A549 treated with CpdA at 1 μM for 4 hours (cell line): ENCODE measurements around the gene RBL1. TPM values are rescaled to one million over a fixed set of nuclear protein-coding genes. Genes with fewer than 3 reads are reported as not detected.

Source experiments
- total RNA-seq: library from RNA; stranded (reverse); fragments of 200-300 nt; extraction: Qiagen RNA extraction; gene quantifications from 5 replicates; pipeline ENCODE4 v1.2.3, GENCODE V29; 2022; ENCODE audit warnings: low read depth

Gene RBL1, protein sequence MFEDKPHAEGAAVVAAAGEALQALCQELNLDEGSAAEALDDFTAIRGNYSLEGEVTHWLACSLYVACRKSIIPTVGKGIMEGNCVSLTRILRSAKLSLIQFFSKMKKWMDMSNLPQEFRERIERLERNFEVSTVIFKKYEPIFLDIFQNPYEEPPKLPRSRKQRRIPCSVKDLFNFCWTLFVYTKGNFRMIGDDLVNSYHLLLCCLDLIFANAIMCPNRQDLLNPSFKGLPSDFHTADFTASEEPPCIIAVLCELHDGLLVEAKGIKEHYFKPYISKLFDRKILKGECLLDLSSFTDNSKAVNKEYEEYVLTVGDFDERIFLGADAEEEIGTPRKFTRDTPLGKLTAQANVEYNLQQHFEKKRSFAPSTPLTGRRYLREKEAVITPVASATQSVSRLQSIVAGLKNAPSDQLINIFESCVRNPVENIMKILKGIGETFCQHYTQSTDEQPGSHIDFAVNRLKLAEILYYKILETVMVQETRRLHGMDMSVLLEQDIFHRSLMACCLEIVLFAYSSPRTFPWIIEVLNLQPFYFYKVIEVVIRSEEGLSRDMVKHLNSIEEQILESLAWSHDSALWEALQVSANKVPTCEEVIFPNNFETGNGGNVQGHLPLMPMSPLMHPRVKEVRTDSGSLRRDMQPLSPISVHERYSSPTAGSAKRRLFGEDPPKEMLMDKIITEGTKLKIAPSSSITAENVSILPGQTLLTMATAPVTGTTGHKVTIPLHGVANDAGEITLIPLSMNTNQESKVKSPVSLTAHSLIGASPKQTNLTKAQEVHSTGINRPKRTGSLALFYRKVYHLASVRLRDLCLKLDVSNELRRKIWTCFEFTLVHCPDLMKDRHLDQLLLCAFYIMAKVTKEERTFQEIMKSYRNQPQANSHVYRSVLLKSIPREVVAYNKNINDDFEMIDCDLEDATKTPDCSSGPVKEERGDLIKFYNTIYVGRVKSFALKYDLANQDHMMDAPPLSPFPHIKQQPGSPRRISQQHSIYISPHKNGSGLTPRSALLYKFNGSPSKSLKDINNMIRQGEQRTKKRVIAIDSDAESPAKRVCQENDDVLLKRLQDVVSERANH
- 9.7 to 12.2 TPM (median 10.1 TPM) in 5 replicates for total RNA-seq

DNA sequence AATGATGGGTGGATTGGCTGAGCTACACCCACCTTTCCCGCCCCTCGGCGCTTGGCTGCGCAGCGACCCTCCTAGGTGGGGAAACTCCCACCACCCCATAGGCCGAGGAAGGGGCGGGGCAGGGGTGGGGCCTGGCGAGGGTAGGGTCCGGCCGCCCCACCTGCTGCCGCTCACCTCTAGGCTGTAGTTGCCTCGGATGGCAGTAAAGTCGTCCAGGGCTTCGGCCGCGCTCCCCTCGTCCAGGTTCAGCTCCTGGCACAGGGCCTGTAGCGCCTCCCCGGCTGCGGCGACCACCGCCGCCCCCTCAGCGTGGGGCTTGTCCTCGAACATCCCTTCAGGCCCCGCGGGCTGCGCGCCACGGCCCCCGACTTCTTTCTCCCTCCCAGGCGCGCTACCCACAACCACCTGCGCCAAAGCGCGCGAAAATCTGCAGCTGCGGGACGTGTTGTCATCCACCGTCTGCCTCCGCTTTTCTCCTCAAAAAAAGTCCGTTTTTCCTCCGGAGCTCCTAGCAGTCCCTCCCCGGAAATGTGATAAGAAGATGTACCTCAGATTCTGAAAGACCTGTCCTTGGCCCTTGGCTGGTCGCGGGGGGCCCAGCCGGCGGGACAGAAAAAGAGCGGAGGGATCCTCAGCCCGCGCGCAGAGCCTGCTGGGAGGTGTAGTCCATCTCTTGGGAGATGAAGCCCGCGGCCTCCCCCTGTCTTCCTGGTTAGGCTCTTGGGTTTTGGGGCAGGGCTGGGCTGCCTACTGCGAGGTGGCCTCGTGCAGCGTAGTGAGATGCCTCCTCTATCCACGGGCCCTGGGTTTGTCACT lies at the start of gene RBL1:
Gene RBL1, minus strand, starts transcription at position 399 of the 816 bp plus-strand sequence. Its CDS starts 69 bp downstream, at position 330.

DNA sequence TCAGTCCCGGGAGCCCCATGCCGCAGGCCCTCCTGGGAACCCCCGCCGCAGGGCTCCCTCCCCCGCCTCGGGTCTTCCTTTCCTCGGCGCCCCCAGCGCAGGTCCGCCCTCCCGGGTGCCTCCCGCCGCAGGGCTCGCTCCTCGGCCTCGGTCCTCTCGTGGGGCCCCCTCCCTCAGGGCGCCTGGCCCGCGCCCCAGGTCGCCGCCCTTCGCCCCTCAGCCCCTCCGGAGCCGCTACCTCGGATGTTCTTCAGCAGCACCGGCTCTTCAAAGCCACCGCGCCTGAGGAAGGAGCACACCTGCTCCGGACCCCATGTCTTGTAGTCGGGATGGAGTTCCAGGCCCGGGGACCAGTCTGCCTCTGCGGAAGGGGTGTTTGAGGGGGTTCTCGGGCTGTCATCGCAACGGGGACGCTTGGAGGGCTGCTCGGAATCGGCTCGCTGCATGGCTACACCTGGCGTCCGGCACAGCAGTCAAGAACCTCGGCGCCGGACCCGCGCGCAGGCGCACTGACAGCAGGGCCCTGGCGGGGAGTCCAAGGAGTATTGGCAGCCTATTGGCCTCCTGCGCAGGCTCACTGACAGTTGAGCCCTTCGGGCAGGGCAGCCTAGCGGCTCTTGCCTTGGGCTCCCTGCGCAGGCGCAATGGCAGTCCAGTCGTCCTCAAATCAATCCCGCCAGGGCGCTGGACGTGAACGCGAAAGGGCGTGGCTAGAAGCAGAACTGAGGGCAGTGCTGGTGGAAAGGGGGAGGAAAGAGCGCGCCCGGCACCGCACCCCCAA lies 144.4 kb downstream of the RBL1 start, which contains the start of gene SAMHD1:
Gene SAMHD1, minus strand, starts transcription at position 511 of the 781 bp plus-strand sequence. Its CDS starts 65 bp downstream, at position 446.

Other genes with a start within 250 kb of the RBL1 start
- gene TLDC2, start 219.9 kb downstream of the RBL1 start, total RNA-seq = not detected in 5 replicates
- gene SAMHD1, start 144.3 kb downstream of the RBL1 start, total RNA-seq = 6.4 to 8.5 TPM (median 7.0 TPM) in 5 replicates
- 258 to 278 TPM (median 272 TPM) in 5 replicates for gene RPN2, start 83.3 kb upstream of the RBL1 start, total RNA-seq
- gene MROH8, start 83.6 kb upstream of the RBL1 start, total RNA-seq = 0.79 to 1.3 TPM (median 0.96 TPM) in 5 replicates
- gene GHRH, start 165.8 kb upstream of the RBL1 start, total RNA-seq = not detected in 5 replicates
- 77.7 to 107 TPM (median 103 TPM) in 5 replicates for gene MANBAL, start 193.7 kb upstream of the RBL1 start, total RNA-seq